Right renal cortex interstitium (tissue), 3 donors: Measurements from ENCODE around the gene GSTM1. TPM values are rescaled to one million over a fixed set of nuclear protein-coding genes. Genes with fewer than 3 reads are reported as not detected.
"Not testable (repeated sequence)": the region's sequence is repeated elsewhere in the genome, so short reads cannot be mapped to it uniquely, and the experiment has no call there.

Experiments
- DNase-seq, 3 donors: peaks; one replicate each; pipeline ENCODE4 v3.0.0-alpha.2; 2013; ENCODE audit warnings: low read depth in 3 of 3, low spot score in 2 of 3
- polyA plus RNA-seq, 3 donors: library from polyadenylated mRNA; unstranded; fragments of 120-200 nt; gene quantifications; one replicate each; pipeline ENCODE4 v1.2.1, GENCODE V29; 2013; ENCODE audit not compliant: insufficient read length in 3 of 3

The GSTM1 gene
- polyA plus RNA-seq, 3 donors: 3.2 to 118 (median 3.3) TPM

DNA sequence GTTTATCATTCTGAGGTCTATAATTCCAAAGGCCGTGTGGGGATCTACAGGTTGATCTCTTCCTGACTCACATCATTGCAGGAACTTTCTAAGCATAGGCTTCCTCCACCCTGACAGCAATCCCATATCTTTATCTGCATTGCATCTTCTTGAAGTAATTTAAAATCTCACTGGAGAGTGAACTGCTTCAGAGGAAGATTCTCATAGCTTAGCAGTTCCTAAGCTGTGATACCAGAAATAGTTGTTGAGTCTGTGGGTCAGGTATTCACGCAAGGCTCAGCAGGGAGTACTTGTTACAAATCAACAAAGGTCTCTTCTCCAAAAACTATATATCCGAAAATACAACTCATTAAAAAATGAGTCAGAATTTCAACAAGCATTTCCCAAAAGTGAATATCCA is 7.5 kb downstream of the GSTM1 start:
- DNase-seq: not testable (repeated sequence)

DNA sequence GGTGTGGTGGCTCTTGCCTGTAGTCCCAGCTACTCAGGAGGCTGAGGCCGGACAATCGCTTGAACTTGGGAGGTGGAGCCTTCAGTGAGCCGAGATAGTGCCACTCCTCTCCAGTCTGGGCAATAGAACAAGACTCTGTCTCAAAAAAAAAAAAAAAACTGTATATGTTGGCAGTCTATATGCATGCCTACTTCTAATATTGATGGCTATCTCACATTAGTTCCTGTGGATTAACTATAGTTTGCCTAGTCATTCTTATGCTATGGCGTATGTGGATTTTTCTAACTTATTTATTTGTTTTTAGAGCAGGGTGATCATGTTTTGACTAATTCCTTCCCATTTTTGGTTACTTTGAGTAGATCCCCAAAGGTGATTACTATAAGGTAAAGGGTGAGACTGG is 9.4 kb downstream of the GSTM1 start:
- DNase-seq: no peak

DNA sequence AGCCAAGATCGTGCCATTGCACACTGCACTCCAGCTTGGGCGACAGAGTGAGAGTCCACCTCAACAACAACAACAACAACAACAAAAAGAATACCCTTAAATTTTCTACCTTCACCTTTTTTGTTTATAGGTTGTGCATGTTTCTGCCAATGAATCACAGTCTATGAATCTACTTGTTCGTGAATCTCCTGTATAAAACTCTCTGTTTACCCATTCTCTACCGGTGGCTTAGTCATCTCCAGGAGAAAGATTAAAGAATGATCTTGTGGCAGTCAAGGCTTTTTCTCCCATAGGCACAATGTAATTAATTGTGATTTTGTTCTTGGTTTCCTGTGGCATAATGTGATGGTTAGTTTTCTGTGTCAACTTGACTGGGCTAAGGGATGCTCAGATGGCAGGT is 10.2 kb downstream of the GSTM1 start:
- DNase-seq: not testable (repeated sequence)

DNA sequence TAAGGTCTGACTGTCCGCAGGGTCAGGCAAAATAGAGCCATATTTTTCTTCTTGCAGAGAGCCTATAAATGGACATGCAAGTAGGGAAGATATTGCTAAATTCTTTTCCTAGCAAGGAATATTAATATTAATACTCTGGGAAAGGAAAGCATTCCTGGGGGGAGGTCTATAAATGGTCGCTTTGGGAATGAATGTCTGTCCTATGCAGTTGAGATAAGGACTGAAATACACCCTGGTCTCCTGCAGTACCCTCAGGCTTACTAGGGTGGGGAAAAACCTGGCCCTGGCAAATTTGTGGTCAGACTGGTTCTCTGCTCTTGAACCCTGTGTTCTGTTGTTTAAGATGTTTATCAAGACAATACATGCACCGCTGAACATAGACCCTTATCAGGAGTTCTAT is 15.3 kb downstream of the GSTM1 start:
- not testable (repeated sequence) for DNase-seq

DNA sequence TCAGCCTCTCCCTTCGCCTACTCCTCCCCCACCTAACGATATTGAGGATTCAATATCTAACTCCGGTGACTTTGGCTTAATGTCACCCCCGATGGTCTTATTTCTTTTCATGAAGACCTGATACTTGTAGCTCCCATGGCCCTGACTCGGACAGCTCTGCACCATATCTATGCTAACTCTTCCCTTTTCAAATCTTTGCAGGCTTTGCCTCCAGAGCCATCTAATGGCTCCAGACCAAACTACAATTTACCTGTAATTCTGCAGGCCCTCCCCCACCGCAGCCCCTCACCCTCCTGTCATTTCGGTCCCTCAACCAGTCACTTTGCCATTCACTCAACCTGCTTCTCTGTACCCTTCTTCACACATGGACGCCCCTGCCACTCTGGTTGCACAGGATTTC is 16.6 kb downstream of the GSTM1 start:
- no peak for DNase-seq

DNA sequence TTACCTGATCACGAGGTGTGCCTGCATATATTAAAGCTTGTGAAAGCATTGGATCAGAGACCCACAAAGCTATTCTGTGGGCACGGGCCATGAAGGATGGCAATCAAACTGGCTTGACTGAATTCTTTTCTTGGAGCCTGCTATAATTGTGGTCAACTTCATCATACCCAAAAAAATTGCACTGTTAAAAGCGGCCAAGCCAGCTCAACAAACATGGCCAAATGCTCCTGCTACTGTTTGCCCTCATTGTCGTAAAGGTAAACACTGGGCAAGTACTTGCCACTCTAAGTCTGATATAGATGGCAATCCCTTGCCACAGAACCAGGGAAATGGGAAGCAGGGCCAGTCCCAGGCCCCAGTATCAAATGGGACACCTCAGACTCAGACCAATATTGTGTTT is 17.8 kb downstream of the GSTM1 start:
- no peak for DNase-seq

DNA sequence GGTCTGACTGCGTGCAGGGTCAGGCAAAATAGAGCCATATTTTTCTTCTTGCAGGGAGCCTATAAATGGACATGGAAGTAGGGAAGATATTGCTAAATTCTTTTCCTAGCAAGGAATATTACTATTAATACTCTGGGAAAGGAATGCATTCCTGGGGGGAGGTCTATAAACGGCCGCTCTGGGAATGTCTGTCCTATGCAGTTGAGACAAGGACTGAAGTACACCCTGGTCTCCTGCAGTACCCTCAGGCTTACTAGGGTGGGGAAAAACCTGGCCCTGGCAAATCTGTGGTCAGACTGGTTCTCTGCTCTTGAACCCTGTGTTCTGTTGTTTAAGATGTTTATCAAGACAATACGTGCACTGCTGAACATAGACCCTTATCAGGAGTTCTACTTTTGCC is 21.3 kb downstream of the GSTM1 start:
- DNase-seq: not testable (repeated sequence)

DNA sequence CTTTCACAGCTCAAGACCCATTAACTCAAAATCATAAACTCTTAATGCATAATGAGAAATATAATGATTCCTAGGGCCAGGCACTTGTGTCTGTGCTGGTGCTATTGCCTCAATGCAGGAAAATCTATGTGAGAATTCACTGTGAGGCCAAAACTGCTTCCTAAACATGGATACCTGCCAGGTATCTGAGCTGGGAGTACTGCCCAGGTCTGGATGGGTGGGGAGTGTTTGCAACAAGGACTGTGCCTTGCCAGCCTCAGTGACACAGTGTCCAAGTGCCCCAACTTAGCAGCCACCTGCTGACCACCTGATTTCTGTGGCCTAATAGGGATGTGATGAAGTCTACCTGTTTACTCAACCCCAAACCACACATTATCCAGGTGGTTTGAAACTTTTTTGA is 22.2 kb downstream of the GSTM1 start:
- DNase-seq: not testable (repeated sequence)

DNA sequence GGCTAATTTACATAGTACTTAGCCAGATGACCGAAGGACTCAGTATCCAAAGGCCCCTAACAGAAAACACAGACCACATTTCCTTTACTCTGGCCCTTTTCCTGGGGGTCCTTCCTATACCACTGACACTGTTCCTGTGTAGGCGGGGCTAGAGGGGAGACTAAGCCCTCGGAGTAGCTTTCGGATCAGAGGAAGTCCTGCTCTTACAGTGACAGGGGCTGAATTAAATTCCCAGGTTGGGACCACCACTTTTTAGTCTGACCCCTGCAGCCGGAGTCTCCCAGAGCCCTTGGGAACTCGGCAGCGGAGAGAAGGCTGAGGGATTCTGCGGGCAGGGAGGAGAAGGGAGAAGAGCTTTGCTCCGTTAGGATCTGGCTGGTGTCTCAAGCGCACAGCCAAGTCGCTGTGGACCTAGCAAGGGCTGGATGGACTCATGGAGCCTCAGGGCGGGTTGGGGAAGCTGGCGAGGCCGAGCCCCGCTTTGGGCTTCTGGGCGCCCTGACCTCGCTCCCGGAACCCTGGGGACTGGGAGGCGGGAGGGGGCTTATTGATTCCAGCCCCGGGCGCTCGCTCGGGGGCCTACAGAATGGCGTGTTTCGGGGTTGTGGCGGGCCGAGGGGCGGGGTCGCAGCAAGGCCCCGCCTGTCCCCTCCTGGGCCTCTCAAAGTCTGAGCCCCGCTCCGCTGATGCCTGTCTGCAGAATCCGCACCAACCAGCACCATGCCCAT is 24.1 kb downstream of the GSTM1 start, which contains the start of gene GSTM5:
TSS of gene GSTM5 (plus strand) at position 659 of the 728 bp plus-strand sequence. CDS start at position 721, 62 bp downstream.
- not testable (repeated sequence) for DNase-seq

DNA sequence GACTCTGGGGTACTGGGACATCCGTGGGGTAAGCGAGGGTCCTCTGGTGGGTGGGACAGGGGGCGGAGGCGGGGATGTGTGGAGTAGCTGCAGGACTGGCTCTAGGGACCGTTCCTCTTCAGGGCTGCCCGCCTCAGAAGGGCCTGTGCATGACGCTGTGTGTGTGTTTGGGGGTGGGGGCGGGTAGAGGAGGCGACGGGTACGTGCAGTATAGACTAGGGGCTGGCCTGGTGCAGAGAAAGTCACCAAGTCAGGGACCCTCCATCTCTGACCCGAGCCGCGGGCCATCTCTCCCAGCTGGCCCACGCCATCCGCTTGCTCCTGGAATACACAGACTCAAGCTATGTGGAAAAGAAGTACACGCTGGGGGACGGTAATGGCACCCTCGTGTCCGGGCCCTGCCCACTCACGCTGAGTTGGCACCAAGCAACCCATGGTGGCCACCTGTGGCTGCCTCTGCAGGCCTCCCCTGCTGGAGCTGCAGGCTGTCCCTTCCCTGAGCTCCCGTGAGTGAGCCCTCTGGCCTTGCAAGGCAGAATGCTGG is 24.8 kb downstream of the GSTM1 start:
- no peak for DNase-seq

DNA sequence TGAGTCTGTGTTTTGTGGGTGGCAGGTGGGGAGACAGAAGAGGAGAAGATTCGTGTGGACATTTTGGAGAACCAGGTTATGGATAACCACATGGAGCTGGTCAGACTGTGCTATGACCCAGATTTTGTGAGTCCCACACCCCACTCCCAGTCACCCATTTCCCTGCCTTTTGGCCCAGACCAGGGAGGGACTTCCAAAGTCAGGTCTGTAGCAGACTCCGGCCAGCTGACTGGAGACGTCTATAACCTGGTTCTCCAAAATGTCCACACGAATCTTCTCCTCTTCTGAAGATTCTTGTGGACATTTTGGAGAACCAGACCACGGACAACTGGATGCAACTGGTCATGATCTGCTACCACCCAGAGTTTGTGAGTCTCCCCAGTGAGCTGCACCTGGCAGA is 26.0 kb downstream of the GSTM1 start:
- DNase-seq: no peak

DNA sequence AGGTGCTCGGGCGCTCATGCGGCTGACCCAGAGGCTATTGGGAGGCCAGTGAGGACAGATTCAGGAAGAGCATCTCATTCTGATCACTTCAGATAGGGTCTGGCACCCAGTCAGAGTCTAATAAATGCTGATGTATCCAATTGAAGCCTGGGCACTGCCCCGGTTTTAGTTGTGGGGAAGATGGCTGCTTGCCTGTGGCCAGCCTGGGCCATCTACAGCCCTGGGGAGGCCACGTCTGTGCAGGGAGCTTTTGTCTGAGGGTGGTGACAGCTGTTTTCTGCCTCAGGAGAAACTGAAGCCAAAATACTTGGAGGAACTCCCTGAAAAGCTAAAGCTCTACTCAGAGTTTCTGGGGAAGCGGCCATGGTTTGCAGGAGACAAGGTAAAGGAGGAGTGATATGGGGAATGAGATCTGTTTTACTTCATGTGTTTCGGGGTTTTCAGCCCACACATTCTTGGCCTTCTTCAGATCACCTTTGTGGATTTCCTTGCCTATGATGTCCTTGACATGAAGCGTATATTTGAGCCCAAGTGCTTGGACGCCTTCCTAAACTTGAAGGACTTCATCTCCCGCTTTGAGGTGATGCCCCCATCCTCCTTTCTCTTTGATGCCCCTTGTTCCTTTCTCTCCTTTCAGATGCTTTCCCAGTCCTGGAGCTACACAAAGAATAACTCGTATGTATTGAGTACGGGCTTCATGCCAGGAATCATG is 27.2 kb downstream of the GSTM1 start:
- no peak for DNase-seq

DNA sequence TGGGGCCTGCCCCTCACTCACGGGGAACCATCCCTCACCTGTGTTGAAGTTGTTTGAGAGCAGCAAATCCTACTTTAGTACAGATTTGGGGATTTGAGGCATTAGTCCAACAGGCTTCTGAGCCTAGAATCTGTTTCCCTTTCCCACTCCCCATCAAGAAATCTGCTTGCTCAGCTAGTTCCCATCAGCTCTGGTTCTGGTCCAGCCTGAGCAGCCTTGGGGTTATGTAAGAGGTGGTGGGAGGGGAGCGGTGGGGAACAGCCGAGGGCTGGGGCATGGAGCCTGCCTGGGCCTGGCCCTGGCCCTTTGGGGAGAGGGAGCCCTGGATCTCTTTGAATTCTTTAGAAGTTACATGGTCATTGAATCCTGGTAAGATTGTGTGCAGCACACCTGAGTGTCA is 28.5 kb downstream of the GSTM1 start:
- DNase-seq: no peak

DNA sequence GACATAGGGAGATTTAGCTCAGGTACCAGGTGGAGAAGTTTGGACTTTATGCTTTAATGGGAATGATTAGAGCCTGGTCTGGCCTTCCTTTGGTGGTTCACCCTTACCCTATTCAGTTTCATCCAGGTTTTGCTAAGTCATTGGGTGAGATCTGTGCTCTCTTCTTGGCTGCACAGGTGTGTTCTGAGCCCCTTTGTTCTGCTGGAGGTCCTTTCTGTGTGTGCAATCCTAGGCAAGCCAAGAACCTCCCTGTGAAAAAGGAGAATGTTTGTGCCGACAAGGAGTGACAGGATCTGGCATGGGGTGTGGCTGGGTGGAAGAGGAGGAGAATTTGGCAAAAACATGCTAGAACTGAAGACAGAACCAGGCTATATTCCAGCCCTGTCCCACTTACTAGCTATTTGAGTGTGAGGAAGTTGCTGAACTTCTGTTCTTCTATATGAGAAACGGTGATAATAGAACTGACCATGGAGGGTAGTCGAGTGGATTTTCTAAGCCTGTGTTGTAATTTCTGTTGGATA is 29.0 kb downstream of the GSTM1 start:
- no peak for DNase-seq

DNA sequence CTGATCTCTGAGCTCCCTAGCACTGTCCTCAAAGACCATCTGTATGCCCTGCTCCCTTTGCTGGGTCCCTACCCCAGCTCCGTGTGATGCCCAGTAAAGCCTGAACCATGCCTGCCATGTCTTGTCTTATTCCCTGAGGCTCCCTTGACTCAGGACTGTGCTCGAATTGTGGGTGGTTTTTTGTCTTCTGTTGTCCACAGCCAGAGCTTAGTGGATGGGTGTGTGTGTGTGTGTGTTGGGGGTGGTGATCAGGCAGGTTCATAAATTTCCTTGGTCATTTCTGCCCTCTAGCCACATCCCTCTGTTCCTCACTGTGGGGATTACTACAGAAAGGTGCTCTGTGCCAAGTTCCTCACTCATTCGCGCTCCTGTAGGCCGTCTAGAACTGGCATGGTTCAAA is 30.1 kb downstream of the GSTM1 start:
- DNase-seq: no peak

DNA sequence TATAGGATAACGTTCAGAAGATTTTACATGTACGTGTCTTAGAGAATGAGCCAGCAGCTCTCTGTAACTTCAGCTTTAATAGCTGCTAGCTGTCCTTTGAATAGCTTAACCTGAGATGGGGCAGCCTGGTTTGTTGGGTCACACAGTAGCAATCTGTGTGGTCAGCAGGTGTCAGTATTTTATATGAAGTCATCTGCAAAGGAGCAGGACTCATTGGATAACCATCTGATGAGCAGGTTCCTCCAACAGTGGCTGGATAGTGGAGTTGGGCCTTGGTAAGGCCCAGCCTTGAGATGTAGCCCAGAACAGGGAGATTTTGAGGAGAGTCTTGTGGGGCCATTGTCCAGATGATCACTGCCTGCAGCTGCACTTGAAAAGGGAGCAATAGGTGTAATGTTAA is 30.9 kb downstream of the GSTM1 start:
- DNase-seq: no peak

DNA sequence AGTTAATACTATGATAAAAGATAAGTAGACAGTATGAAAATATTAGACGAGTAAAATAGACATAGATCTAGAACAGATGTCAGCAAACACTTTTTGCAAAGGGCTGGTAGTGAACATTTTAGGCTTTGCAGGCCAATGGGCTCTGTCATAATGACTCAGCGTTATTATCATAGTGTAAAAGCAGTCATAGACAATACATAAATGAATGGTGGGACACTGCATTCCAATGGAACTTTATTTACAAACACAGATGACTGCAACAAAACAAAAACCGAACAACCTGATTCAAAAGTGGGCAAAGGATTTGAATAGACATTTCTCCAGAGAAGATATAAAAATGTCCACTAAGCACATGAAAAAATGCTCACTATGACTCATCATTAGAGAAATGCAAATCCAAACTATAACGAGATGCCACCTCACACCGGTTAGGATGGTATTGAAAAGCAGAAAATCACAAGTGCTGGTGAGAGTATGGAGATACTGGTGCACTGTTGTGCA is 31.8 kb downstream of the GSTM1 start:
- DNase-seq: no peak

DNA sequence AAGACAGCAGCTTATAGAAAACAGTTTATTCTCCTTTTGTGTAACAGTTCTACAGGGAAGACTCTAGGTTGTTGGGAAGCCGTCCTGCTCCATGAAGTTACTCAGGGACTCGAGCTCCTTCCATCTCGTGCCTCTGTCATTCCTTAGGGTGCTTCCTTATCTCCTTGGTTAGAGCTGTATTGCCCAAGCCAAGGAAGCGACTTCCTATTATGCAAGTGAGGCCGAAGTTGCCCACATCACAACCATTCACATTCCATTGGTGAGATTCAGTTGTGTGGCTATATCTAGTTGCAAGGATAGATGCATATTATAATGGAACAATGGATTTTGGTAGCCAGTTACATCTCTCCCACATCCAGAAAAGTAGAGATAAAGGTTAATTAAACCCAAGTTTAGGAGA is 33.4 kb downstream of the GSTM1 start:
- DNase-seq: no peak

DNA sequence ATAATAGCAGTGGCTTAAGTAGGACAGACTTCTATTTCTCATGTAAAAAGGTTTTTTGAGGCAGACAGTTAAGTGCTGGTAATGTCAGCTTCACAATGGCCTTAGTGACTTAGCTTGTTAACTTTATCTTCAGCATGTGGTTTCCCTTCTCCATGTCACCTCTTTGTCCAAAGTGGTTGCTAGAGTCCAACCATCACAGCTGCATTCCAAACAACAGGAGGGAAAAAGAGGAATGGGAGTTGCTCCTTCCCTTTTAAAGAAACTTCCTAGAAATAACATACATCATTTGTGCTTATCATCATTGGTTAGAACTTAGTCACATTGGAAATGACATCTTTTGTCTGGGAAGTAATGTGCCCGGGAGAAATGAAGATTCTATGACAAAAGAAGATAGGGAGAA is 34.4 kb downstream of the GSTM1 start:
- no peak for DNase-seq

DNA sequence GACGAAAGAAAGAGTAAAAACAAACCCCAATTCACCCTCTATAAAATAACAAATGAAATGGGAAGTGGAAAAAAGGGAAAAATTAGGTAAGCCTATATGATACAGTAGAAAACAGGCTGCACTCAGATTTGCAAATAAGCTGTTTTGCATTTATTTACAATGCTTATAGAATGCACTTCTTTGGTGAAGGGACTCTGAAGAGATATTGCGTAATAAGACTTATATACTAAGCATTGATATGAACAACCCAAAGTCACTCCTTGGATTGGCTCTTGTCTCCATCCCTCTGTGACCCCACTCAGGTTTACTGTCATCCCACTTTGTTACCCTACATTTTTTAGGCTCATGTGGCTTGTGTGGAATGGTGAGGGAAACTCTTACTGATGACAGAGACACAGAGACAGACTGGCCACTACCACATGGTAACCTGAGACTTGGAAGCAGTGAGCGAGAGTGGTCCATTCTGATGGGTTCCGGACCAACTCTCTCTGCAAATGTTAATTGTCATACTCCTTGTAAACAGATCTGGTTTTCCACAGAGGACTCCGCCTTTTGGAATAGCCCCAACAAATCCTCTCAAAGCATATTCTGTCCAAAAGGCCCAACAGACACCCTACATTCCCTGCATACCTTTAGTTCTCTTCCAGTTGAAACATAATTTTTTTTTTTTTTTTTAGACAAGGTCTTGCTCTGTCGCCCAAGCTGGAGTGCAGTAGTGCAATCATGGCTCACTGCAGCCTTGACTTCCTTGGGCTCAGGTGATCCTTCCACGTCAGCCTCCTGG is 35.5 kb downstream of the GSTM1 start:
- DNase-seq: no peak

DNA sequence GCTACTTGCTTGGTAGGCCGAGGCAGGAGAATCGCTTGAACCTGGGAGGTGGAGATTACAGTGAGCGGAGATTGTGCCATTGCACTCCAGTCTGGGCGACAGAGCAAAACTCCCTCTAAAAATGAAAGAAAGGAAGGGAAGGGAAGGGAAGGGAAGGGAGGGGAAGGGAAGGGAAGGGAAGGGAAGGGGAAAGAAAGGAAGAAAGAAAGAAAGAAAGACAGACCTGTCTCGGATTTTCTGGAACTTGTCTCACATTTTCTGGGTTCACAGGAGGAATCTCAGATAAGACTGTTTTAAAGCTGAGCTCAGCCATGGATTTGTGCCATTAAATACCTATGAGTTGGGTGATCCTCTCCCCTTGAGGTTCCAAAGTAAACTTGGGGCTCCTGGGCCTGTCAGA is 37.3 kb downstream of the GSTM1 start:
- no peak for DNase-seq
